ENCODE results near the gene RELA.
"Not testable (repeated sequence)": the region's sequence is repeated elsewhere in the genome, so short reads cannot be mapped to it uniquely, and the experiment has no call there.

Gene RELA

DNA sequence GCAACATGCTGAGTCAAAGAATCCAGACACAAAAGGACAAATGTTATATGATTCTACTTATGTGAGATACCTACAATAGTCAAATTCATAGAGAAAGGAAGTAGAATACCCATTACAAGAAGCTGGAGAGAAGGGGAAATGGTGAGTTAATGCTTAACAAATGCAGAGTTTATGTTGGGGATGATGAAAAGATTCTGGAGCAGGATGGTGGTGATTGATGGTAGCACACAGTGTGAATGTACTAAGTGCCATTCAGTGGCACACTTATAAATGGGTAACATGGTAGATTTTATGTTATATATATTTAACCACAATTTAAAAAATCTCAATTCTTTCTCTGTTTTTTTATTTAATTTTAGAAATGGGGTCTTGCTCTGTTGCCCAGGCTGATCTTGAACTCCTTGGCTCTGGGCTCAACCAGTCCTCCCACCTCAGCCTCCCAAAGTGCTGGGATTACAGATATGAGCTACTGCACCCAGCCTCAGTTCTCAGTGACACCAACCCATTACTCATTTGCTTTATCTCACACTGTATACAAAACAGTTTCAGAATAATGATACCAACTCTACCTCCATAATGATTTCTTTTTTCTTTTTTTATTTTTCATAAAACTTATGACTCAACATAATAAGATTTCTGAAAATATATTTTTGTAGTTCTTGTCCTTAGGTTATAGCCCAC lies 9.6 kb upstream of the RELA start:
- no peak for DNase-seq (ENCODE audit: low read depth, low spot score)

DNA sequence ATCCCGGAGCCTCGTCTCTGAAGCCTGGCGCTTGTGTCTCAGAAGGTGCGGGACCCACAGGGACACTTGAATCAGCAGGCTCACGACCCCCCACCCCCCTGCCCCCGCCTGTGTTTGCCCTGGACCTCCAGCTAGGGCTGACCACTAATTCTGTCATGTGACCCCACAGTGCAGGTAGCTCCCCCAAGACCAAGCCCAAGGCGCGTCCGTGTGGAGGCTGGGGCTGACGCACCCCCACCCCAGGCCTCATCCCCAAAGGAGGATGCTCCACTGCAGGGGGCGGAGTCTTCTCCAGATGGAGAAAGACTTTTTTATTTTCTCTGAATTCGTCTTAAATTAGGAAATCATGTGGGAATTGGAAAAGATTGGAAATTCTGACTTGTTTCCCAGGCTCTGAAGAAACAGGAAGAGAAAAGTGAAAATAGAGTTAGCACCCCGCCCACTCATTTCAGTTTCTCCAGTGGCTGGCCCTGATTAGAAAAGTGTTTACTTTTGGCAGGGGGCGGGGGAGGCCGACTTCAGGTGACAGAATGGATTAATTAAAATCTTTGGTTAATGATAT lies 1.0 kb upstream of the RELA start:
- DNase-seq (ENCODE audit: low read depth, low spot score), result no peak

DNA sequence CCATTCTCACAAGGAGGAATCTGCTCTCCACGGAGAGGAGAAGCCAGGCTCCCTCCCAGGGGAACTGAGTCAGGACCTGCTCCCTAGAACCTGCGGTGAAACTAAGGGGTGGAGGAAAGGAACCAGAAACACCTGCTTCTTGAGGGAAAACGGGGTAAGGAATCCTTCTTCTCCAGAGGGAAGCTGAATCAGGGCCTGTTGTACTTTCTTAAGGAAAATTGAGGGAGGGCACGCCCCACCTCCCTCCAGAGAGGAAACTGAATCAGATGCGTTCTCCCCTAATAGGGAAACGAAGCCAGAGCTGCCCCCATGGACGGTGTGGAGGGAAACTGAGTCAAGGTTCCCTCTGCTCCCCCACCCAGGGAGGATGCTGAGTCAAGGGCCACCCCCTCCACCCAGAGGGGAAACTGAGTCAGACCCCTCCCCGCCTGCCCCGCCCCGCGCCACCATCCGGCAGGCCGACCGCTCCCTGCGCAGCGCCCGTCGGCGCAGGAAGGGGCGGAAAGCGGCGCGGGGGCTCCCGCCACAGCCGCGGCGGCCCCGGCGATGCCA lies 393 bp downstream of the RELA start:
- DNase-seq (ENCODE audit: low read depth, low spot score), result no peak

GRCh38 chr11:65661599-65662246 lies 993 bp downstream of the RELA start:
- DNase-seq (ENCODE audit: low read depth, low spot score), result no peak

- not testable (repeated sequence) for DNase-seq (ENCODE audit: low read depth, low spot score)
Observed at GRCh38 chr11:65660908-65661307, 1.8 kb downstream of the RELA start.

GRCh38 chr11:65660038-65660437 lies 2.7 kb downstream of the RELA start:
- no peak for DNase-seq (ENCODE audit: low read depth, low spot score)

GRCh38 chr11:65658174-65659021 lies 4.3 kb downstream of the RELA start:
- no peak for DNase-seq (ENCODE audit: low read depth, low spot score)

DNA sequence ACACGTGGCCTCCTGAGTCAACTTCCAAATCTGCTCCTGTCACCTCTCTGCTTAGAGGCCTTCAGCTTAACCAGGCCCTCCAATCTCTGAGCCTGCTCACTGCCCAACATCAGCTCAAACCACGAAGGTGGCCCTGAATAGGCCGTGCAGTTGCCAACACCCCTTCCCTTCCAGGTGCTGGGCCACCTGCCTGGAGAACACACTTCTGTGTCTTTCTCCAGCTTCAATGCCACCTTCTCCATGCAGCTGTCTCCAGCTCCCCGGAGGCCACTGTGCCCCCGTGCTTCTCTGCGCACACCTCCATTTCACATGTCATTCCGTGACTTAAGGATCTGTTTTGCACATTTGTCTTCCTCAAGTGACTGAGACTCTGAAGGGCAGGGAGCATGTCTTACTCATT lies 5.3 kb downstream of the RELA start:
- no peak for DNase-seq (ENCODE audit: low read depth, low spot score)

DNA sequence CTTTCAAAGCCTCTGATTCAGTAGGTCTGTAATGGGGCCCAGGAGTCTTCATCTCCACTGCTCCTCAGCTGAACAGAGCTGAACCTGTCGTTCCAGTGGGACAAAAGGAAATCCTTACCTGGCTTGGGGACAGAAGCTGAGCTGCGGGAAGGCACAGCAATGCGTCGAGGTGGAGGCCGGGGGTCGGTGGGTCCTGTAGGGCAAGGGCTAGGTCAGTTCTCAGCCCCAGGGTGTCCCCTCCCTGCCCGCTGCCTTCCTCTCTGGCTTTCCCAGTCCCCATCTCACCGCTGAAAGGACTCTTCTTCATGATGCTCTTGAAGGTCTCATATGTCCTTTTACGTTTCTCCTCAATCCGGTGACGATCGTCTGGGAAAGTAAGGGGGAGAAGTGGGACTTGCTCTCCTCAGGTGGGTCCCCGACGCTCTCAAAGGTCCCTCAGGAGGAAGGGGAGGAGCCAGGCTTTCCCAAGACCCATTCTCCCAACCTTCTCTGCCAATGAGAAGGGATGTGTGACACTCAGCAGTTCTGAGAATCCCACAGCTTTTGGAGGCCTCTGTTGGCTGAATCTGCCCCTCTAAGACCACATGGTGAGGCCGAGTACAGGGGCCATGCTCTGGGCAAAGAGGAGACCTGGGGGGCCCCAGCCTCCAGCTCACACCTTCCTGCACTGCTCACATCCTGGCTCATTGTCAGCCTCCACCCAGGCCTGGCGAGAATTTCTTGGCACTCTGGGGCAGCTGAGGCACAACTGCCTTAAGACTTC lies 7.0 kb downstream of the RELA start:
- DNase-seq (ENCODE audit: low read depth, low spot score), result no peak

- no peak for DNase-seq (ENCODE audit: low read depth, low spot score)
Observed at GRCh38 chr11:65654375-65655349, 8.1 kb downstream of the RELA start.

DNA sequence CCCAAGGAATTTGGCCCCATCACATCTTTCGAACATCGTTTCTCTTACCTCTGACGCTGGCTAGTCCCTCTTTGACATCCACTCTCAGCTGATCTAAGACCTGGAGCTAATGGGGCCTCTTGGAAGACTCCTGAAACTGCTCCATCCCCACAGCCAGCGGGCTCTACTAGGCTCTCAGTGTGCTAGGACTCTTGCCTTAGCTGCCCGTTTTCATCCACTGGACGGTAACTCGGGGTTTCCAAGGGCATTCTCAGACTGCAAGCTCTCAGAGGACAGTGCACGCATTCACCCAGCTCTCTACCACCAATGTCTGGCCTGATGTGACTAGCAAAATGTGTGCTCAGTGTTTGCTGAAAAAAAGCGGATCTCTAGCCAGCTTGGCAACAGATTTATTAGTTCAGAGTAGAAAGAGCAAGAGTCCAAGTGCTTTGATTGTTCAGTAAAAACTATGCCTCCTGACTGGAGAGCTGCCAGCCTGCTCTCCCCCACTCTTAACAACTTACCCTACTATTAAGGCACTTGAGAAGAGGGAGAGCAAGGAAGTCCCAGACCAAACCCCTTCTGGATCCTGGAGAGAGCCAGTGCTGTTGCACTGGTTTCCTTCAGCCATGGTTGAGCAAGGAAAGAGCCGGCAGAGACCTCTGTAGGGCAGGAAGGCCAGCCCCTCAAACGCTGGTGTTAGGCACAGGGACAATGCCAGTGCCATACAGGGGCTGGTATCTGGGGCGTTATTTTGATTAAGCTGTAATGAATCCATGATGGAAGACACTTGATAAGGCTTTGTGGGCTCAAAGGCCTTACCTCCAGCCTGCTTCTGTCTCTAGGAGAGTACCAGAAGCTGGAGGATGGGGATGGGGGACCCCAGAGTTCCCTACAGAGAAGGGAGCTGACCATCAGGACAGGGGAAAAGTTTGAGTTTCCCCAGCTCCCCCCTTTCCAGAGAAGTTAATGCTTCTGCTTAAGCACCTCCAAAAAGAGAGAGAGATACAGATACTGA lies 9.2 kb downstream of the RELA start:
- DNase-seq (ENCODE audit: low read depth, low spot score), result no peak

GRCh38 chr11:65652511-65653228 lies 10.0 kb downstream of the RELA start:
- DNase-seq (ENCODE audit: low read depth, low spot score), result peak; percentile 92

DNA sequence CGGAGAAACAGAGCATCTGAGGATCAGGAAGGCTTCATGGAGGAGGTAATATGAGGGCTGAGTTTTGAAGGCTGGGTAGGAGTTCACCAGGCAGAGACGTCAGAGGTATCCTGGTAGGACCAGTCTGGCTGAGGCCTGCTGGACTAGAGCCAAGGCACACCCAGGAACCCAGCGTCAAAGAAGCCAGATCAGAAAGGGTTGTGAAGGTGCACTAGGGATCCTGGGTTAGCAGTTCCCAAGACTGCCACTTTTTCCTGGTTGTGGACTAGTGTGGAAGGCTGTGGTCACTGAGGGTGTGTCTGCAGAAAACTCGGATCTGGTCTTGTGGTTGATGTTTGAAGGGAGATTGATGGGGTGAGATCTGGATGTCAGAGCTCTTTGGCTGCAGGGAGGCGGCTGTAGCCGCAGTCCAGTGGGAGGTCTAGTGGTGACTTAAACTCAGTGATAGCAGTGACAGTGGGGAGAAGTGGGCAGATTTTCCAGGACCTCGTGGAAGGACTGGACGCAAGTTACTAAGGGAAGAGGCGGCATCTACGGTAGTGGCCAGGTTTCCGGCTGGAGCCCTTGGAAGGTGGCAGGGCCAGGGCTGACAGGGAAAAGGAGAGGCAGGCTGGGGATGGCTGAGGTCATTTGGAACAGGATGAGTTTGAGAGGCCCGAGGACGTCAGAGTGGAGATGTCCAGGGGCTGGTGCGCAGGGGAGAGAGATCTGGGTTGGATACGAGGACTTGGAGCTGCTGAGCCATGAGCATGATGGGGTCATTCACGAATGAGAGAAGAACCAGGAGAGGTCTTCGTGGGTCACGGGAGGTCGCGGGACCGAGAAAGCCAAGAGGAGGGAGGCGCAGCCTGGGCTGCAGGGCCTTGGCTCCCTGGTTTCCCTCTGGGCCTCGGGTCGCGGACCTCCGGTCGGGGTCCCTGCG lies 10.9 kb downstream of the RELA start:
- DNase-seq (ENCODE audit: low read depth, low spot score), result peak; percentile 21

GRCh38 chr11:65651339-65651588 lies 11.5 kb downstream of the RELA start:
- no peak for DNase-seq (ENCODE audit: low read depth, low spot score)

GRCh38 chr11:65650547-65651338 lies 12.0 kb downstream of the RELA start:
- DNase-seq (ENCODE audit: low read depth, low spot score), result peak; percentile 95
